GM12892 (cell line): ENCODE data around the gene GDF15.

Experiments
- POLR2A ChIP-seq: IDR thresholded peaks from 2 replicates; pipeline ENCODE4 v1.6.1; 2011; ENCODE audit warnings: low read depth, low read length, control low read depth
- TAF1 ChIP-seq: IDR thresholded peaks from 2 replicates; pipeline ENCODE4 v1.6.1; 2011; ENCODE audit warnings: low read depth, mild to moderate bottlenecking, control low read depth, low read length, borderline replicate concordance

- TF ChIP-seq TAF1: peak; percentile 12; the same call in 1 of the 2 replicates
- peak; percentile 83 for TF ChIP-seq POLR2A
Measured at GRCh38 chr19:18433015-18433691, 47.2 kb downstream of the GDF15 start.
